HG03565 (cell line): ENCODE measurements around the gene RBM20.

ENCODE experiments used
- ATAC-seq: cut with Tn5 transposase; IDR thresholded peaks from one replicate; pipeline ENCODE4 v1.9.1; 2021; ENCODE audit warnings: mild to moderate bottlenecking, moderate library complexity; ENCODE audit not compliant: unreplicated experiment

RBM20 gene

DNA sequence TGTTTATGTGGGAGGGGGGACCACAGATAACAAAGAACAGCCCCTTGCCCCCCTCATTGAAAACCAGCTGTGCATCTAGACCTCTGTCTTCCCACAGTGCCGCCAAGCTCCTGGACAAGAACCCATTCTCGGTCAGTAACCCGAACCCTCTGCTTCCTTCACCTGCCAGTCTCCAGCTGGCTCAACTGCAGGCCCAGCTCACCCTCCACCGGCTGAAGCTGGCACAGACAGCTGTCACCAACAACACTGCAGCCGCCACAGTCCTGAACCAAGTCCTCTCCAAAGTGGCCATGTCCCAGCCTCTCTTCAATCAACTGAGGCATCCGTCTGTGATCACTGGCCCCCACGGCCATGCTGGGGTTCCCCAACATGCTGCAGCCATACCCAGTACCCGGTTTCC is 136.6 kb downstream of the RBM20 start:
- no peak for ATAC-seq

DNA sequence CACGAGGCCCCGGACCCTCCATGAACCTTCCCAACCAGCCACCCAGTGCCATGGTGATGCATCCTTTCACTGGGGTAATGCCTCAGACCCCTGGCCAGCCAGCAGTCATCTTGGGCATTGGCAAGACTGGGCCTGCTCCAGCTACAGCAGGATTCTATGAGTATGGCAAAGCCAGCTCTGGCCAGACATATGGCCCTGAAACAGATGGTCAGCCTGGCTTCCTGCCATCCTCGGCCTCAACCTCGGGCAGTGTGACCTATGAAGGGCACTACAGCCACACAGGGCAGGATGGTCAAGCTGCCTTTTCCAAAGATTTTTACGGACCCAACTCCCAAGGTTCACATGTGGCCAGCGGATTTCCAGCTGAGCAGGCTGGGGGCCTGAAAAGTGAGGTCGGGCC is 137.0 kb downstream of the RBM20 start:
- no peak for ATAC-seq

DNA sequence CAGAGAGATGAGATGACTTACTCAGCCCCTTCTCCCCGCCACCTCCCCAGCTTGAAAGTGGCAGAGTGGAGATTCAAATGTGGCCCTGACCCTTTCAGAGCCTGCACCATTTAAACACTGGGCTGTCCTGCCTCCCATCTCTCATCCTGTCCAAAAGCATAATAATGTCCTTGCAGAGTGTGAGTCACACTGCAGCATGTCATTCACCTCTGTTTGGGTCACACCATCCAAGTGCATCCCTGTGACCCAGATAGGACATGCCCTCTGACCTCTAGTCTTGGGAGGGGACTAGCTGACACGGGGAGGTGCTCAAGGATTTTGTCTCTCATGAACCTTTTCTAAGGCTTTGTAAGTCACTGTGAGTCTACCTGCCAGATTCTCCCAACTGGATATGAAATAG is 138.5 kb downstream of the RBM20 start:
- no peak for ATAC-seq

DNA sequence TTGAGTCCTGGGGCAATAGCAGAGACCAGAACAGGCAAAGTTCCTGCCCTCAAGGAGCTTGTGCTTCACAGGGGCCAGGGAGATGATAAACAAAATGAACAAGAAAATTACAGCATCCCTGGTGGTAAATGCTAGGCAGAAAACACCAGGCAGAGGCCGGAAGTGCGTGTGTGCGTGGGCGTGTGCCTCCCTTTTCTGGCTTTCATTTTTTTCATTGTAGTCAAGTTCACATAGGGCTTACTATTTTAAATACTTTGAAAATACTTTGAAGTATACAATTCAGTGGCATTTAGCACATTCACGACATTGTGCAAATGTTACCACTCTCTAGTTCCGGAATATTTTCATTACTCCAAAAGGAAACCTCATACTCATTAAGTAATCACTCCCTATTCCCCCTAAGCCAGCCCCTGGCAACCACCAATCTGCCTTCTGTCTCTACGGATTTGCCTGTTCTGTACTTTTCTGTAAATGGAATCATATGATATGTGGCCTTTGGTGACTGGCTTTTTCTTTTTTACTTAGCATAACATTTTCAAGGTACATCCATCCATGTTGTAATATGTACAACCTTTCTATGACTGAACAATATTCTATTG is 139.5 kb downstream of the RBM20 start:
- no peak for ATAC-seq

DNA sequence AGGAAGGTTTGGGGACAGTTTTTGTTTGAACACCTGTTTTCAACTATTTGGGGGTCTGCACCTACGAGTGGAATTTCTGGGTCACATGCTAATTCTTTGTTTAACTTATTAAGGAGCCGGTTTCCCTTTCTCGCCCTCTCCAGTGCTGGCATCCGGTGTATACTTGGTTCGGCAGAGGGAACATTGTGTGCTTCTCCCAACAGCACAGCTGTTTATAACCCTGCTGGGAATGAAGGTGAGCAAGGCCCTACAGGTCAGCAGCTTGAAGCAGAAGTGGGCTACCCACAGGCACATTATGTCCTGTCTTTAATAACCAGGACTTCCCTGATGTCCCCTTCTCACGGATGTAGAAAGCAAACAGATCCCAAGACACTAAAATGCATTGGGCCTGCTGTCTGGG is 140.1 kb downstream of the RBM20 start:
- no peak for ATAC-seq

DNA sequence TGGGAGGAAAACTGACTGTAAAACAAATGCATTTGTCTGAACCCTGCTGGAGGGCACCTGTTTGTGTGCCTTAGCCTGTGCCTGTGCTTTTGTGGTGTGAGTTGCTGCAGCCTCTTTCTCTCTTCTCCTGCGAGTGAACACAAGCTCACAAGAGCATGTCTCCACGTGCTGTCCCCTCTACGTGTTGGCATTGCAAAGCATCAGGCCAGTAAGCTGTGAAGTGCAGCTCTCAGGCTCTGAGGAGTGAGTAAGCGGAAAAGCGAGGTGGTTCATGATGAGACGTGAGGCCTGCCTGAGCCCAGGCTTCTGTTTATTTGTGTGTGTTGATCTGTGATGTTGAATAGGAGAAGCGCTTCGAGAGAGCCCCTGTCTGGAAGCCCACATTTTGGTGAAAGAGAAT is 142.0 kb downstream of the RBM20 start:
- ATAC-seq: no peak

DNA sequence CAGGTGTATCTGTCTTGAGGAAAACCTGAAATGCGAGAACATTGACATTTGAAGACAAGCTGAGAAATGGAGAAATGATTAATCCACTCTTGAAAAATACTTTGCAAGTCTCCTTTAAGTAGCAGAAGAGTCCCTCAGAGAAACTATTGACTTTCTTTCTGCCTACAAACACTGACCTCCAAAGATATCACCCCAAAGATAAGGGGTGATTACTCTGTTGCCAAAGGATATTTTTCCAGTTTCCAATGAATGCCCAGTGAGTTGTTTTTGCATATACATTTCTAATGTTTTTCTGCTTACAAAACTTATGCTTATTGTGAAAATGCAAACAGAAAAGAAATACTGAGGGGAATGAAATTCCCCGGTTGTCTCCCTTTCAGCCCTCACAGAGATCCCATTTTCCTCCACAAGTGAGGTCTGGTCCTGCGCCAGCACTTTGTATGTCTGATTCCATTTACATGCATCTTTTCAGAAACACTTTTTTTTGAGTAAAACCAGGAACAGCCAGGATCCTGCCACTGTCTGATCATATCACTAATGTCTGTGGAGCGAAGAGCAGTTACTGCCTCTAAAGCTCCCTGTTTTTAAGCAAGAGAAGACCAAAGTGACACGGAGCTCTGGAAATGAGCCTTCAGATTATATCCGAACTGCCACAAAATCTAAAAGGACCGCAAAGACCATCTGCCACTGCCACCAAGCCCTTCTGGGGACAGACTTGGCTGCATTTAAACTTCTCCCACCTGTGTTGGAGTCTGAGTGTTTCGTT is 144.7 kb downstream of the RBM20 start:
- ATAC-seq: no peak

DNA sequence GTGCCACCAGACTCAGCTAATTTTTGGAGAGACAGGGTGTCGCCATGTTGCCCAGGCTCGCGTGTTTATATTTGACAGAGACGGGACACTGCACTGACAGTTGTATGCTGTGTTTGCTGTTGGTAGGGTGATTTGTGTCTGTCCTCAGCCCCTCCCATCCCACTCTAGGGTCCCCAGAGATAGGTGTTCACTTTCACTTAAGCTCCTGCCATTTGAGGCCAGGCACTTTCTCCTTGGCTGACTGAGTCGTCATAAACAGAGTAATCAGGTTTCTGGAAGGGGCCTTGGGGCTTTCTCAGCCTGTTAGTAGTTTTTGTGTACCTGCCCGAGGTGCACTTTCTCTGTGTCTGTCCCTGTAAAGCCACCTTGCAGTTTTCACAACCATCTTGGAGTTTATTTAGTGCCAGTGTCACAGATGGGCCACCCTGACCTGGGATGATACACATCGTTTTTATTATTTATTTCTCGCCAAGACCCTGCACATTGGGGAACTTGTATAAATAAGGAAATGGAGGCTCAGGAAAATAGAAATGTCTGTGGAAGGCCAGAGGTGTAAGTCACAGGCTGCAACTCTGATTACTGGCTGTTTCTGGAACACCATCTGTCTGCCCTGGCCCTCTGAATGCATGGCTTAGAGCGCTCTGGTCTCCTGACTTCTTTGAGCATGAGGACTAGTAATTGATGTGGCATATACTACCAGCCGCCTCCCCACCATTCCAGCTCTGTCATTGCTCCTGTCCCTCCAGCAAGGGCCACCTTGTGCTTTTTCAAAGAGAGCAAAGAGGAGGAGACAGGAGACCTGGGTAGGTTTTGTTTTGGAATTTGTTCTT is 145.7 kb downstream of the RBM20 start:
- ATAC-seq: no peak

DNA sequence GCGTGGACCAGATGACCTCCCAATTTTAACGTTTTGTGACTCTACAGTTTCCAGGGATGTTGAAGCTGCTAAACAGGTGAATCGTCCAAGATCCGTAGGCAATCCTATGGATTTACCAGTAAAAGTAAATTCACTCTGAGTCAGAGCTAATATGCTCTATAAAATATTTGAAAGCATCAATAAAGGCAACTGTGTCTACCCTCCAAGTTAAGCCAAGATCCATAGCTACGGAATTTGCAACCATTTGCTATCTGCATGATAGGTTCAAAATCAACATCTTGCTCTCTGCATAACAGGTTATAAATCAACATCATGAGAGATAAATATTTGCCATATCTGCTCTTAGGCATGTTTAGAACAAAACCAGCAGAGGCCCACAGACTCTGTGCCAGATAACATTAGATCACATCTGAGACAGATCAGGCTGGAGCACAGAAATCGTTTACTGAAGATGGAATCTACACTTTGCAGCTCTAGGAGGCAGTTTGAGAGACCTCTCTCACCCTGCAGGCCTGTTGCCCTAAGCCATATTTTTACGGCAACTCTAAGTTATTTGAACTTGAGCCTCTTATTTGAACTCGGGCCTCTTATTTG is 146.9 kb downstream of the RBM20 start:
- no peak for ATAC-seq

DNA sequence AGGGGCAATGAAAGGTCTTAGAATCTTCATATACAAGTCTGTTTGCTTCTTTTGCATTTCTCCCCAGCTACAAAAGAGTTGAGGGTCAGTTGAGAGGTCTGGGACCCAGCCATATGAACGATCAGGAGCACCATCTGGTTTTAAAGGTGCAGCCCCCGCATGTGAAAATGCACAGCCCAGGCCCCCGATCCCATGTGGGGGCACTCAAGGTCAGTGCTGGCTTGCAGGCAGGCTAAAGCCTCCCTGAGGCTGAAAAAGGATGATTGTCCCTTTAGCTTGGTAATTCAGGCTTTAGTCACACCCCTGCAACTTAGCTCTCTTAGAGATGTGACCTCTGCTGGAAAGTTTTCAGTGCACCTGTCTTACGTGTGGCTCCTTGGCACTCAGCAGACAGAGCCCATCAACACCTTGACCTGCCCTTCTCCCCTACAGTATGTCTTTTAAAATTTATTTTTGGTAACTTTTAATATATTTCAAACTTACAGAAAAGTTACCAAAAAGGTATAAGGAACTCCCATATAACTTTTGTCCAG is 147.5 kb downstream of the RBM20 start:
- no peak for ATAC-seq

DNA sequence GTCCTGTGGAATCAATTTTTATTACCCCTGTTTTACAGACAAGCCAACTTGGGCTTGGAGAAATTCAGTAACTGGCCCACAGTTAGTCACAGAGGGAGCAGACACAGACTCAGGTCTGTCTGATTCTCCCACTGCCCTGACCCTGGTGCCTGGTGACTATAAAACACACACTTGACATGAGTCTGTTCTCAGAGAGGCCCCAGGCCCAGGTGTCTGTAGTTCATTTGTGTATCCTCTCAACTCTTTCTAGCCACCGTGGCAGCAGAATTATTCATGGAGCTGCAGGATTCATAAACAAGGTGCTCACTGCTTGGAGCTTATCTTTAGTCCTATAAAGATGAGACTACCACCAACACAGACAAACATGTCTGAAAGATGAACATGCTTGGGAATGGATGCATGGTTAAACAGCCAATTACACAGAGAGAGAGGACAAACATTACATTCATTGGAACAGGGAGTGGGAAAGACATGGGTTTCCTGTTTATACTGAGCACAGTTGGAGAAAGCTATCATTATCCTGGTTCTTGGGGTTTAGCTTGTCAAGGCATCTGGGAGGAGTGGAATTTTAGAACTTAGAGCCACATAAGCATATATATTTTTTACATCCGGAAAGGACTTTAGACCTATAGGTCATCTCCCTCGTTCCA is 148.5 kb downstream of the RBM20 start:
- ATAC-seq: no peak

DNA sequence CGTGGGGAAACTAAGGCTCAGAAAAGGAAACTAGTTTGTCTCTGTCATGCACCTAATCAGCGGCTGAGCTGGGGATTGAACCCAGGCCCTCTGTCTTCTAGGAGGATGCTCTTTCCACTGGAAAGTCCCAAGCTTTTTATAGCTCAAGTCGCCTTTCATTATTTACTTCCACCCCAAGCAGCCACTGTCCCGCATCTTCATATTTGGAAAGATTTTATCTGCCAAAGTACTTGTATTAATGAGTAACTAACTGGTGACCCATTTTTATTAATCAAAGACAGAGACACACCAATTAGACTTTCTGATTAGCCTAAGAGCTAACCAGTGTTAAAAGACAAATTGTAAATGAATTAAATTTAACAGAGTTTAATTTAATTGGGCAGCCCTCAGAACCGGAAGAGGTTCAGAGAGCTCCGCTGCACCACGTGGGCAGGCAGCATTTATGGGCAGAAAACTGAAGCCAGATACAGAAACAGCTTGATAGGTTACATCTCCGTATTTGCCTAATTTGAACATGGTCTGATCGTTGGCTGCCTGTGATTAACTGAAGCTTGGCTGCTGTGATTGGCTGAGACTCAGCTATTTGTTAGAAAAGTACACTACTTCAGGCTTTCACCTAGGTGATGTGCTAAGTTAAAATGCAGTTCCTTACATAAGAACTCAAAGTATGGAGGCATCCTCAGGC is 149.1 kb downstream of the RBM20 start:
- ATAC-seq: no peak

DNA sequence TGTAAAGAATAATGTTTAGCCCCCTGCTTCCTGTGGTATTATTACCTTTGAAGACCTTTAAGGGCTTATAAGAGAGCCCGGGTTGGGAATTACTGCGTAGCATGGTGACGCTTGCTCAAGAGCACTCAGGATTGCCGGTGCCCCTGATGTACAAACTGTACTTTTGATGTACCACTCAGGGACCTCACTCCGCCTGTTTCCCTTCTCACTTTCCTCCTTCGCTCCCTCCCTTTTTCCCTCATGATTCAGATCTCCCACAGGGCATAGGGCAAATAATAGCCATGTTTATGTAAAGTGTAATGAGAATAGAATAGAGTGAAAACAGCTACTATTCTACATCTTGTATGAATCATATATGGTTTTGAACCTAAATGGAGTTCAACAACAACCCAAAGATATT is 149.8 kb downstream of the RBM20 start:
- no peak for ATAC-seq

DNA sequence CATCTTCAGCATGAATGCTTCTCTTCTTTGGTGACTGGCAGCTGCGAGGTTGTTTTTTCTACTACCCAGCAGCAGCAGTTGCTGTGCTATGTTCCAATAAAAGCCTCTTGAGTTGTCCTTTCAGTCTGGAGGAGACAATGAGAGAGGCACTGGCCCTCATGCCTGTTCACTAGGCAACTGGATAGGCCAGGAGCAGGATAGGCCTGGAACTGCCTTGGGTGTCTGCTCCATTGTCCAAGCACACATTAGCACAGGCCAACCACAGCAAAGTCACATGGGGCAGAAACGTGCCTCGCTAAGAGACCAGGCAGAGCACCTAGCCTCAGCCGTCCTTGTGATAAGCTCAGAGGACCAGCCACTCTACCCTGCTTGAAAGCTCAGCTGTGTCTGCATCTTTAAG is 150.7 kb downstream of the RBM20 start:
- ATAC-seq: no peak

DNA sequence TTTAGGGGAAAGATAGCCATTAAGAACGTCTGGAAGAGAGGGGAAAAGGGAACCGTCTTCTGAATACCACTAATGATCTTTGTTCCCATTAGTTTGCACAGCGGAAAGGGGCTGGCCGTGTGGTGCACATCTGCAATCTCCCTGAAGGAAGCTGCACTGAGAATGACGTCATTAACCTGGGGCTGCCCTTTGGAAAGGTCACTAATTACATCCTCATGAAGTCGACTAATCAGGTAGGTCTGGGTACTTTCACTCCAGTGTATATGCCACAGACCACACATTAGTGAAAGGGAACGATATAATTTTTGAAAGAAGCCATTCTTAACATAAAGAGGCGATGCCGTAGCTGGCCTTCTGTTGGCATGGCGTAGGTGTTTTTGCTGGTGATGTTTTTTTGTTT is 153.3 kb downstream of the RBM20 start:
- ATAC-seq: no peak

DNA sequence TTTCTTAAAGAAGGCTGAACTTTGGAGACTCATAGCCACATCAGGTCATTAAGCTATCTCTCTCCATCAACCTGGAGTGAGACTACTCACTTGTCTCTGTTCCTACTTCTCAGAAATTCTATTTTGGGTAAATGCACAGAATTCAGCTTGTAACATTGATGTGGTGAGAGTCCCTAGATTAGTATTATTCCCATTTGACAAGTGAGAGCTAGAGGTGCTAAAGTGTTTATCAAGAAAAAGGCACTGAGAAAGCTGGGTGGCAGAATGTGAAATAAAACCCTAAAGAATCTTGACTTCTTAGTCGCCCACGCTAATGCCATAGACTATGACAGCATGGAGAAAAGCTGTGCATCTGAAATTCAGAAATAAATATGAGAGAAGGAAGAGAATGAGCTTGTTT is 154.2 kb downstream of the RBM20 start:
- no peak for ATAC-seq

DNA sequence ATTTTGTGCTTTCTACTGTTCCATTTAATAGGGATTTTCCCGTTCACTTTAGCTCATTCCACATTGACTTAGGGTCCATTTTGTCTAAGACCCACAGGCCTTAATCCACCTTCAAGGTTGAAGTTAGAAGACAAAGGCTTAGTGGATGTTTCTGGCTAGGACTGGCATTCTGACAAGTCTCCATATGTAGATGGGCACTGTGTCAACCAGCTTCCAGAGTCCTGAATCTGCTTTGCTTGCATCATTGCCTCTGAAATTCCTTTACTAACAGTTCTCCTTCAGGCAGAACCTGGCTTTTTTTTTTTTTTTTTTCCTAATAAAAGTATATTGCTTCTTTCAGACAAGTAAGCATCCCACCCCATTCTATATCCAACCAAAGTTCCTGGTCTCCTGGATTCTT is 158.0 kb downstream of the RBM20 start:
- no peak for ATAC-seq

DNA sequence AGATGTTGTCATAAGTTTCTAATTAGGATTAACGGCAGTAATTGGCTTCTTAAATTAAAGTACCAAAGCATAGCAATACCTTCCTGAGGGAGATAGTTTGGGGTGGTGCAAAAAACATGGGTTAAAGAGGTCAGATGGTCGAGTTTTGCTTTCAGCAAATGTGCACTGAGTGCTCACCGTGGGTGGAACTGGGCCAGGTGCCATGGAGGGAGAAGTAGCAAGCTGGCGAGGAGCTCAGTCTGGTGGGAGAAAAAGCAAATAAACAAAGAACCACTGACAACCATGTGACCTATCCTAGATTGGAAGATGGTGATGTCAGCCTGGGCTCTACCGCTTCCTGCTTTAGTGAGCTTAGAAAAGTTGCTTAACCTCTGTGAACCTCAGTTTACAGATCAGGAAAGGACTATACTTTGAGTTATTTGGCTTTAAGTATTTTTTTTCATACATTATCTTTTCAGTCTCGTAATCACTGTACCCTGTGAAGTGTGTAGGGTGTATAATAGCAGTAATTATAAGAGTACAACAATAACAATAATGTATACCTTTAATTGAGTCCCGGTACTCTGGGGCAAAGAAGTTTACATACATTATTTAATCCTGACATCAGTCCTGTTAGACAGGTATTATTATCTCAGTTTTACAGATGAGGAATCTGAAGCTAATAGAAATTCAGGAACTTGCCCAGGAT is 158.6 kb downstream of the RBM20 start:
- peak; percentile 62 for ATAC-seq

DNA sequence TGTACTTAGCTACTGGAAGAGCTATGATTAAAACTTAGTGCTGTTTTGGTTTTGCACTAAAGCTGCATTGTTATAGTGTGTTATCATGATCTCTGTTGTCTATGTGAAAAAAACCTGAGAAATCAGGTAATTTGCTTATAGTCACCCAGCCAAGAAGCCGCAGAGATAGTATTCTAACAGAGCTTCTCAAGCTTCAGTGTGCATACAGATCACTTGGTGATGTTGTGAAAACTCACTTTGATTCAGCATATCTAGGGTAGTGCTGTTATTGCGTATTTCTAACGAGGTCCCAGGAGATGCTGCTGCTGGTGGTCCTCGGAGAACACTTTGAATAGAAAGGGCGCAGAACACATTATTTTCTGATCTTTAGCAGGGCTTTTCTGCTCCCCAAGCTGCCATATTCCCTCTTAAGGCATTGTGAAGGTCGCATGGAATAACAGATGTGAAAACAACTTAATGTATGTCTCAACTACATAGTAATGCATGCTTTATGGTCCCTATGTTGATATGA is 159.2 kb downstream of the RBM20 start:
- ATAC-seq: peak; percentile 59
